Testis (tissue), 3 donors: ENCODE results near the gene MAMSTR. TPM values are rescaled to one million over a fixed set of nuclear protein-coding genes. Genes with fewer than 3 reads are reported as not detected.
"Not testable (repeated sequence)": the region's sequence is repeated elsewhere in the genome, so short reads cannot be mapped to it uniquely, and the experiment has no call there.

ENCODE experiments used
- DNase-seq: peaks from one replicate; pipeline ENCODE4 v3.0.0-alpha.2; 2019
- H3K27ac ChIP-seq, 2 donors: fragments of 200-600 bp; sonication (generic); one replicate each; pipeline ENCODE4 v1.5.1; 2019
- H3K27me3 ChIP-seq: fragments of 200-600 bp; sonication (generic); one replicate; pipeline ENCODE4 v1.5.1; 2019
- H3K36me3 ChIP-seq: fragments of 200-600 bp; sonication (generic); one replicate; pipeline ENCODE4 v1.5.1; 2017; ENCODE audit warnings: low read depth; ENCODE audit errors: missing control alignments
- H3K4me1 ChIP-seq: fragments of 200-600 bp; sonication (generic); one replicate; pipeline ENCODE4 v1.5.1; 2019
- H3K4me3 ChIP-seq, 2 donors: fragments of 200-600 bp; sonication (generic); one replicate each; pipeline ENCODE4 v1.5.1; 2017 to 2019
- H3K9me3 ChIP-seq: fragments of 200-600 bp; sonication (generic); one replicate; pipeline ENCODE4 v1.5.1; 2017
- POLR2A ChIP-seq: fragments of 450-650 bp; IDR thresholded peaks from one replicate; pipeline ENCODE4 v1.6.1; 2017; ENCODE audit warnings: antibody characterized with exemption, mild to moderate bottlenecking, moderate library complexity
- WGBS, 2 donors: methylation state at CpG; one replicate each; pipeline ENCODE4 v1.1.5; 2018; 5-methylcytosine and 5-hydroxymethylcytosine counted together
- intact Hi-C: fragments of 100-400 bp; cut with DNase I; formaldehyde crosslinking; loops from one replicate; pipeline ENCODE4 v1.15.1; 2023; ENCODE audit warnings: low total_unique reads
- polyA plus RNA-seq: library from polyadenylated mRNA; stranded (reverse); fragments of 350-450 nt; fragmentation: Illumina TruSeq; extraction: RNeasy Lipid Tissue Mini Kit (QIAGEN cat#74804); gene quantifications from one replicate; pipeline ENCODE4 v1.2.3, GENCODE V29; 2014; ENCODE audit warnings: low read depth, low replicate concordance; ENCODE audit not compliant: insufficient read depth
- total RNA-seq, 2 donors: library from RNA; depleted of rRNA; stranded (reverse); fragments of >200 nt; gene quantifications; one replicate each; pipeline ENCODE4 v1.2.3, GENCODE V29; 2016
- TF ChIP-seq, protein P1 (sequence below), 3 experiments: fragments of 450-650 bp in 2 of 3; fragments of 200-600 bp in 1 of 3; sonication (generic) in 1 of 3; IDR thresholded peaks; one replicate each; pipeline ENCODE4 v1.5.1; 2016 to 2019; ENCODE audit warnings: antibody characterized with exemption in 3 of 3, mild to moderate bottlenecking in 2 of 3, moderate library complexity in 1 of 3

MAMSTR gene
- total and polyA plus RNA-seq, 3 donors from 2014 or later, result 15.0 to 21.8 (median 21.8) TPM

DNA sequence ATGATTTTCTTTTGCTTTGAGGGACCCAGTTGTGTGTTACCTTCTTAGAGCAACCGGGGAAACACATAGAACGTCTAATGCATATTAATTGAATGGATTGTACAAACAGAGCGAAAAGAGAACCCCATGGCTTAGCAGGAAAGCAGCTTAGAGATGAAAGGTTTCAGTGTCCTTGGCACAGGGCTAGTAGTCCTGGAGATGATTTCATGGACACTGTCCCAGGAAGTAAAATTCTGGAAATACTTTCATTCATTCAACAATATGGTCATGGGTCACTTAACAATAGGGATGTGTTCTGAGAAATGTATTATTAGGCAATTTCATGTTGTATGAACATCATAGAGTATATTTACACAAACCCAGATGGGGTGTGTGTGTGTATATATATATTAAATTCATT, 33.4 kb downstream of the MAMSTR start:
- Histone ChIP-seq H3K9me3 (no peaks in the 10 kb centered on the region), H3K4me3 (no peak overlapping the region), H3K36me3 (no peaks in the 10 kb centered on the region), H3K4me1 (peaks cover 12% of the 10 kb centered on the region), H3K27ac (no peak overlapping the region), H3K27me3 (no peaks in the 10 kb centered on the region)
- no peak for DNase-seq
- intact Hi-C loops, result no loop called here
- no peak for TF ChIP-seq POLR2A
- TF ChIP-seq, protein P1, sequence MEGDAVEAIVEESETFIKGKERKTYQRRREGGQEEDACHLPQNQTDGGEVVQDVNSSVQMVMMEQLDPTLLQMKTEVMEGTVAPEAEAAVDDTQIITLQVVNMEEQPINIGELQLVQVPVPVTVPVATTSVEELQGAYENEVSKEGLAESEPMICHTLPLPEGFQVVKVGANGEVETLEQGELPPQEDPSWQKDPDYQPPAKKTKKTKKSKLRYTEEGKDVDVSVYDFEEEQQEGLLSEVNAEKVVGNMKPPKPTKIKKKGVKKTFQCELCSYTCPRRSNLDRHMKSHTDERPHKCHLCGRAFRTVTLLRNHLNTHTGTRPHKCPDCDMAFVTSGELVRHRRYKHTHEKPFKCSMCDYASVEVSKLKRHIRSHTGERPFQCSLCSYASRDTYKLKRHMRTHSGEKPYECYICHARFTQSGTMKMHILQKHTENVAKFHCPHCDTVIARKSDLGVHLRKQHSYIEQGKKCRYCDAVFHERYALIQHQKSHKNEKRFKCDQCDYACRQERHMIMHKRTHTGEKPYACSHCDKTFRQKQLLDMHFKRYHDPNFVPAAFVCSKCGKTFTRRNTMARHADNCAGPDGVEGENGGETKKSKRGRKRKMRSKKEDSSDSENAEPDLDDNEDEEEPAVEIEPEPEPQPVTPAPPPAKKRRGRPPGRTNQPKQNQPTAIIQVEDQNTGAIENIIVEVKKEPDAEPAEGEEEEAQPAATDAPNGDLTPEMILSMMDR (IDR thresholded peaks at IDR 0.05), result no peak
- WGBS, 2 donors, result 52 to 57% methylated on average over 3 of the region's 3 CpGs

DNA sequence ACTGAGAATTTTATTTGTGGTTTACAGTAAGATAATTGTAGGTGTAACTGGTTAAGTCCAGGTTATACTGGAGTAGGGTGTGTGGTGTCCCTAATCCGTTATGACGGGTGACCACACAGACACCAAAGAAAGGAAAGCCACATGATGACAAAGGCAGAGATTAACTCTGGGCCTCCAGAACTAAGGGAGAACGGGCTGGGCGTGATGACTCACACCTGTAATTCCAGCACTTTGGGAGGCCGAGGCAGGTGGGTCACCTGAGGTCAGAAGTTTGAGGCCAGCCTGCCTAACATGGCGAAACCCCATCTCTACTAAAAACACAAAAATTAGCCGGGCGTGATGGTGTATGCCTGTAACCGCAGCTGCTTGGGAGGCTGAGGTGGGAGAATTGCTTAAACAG, 33.9 kb downstream of the MAMSTR start:
- Histone ChIP-seq H3K36me3 (no peaks in the 10 kb centered on the region), H3K4me1 (peaks cover 12% of the 10 kb centered on the region), H3K9me3 (no peaks in the 10 kb centered on the region), H3K4me3 (no peak overlapping the region), H3K27ac (no peak overlapping the region), H3K27me3 (no peaks in the 10 kb centered on the region)
- TF ChIP-seq, protein P1 (IDR thresholded peaks at IDR 0.05), result no peak
- TF ChIP-seq POLR2A, result no peak
- WGBS, 2 donors, result 85 to 91% methylated on average over 9 of the region's 9 CpGs
- intact Hi-C loops, result no loop called here
- no peak for DNase-seq

GRCh38 chr19:48683349-48683748, 36.2 kb downstream of the MAMSTR start:
- Histone ChIP-seq H3K27me3 (no peaks in the 10 kb centered on the region), H3K27ac (no peak overlapping the region), H3K4me1 (peaks cover 12% of the 10 kb centered on the region), H3K36me3 (no peaks in the 10 kb centered on the region), H3K9me3 (no peaks in the 10 kb centered on the region), H3K4me3 (peak overlapping the region; percentile 10 to 48)
- WGBS, 2 donors, result 25 to 50% methylated on average over 11 of the region's 11 CpGs
- peak; percentile 84 for DNase-seq
- intact Hi-C loops, result no loop called here
- no peak for TF ChIP-seq POLR2A
- TF ChIP-seq, protein P1 (IDR thresholded peaks at IDR 0.05), result no peak

DNA sequence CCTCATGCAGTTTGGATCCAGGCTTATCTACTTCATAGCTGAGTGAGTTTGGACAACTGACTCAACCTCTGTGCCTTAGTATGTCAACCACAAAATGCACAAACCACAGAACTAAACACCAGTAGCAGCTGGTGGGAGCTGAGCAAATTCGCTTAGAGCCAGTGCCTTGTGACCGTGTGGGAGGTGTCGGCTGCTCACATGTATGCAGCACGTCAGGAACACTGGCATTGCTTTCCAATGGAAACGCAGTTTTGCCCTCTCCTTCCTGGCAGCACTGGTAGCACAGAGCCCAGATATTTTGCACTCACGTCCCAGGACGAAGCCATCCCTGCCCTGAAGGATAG, 38.4 kb downstream of the MAMSTR start:
- DNase-seq, result peak; percentile 78
- no peaks in the 10 kb centered on the region for H3K27me3 ChIP-seq
- no peak for TF ChIP-seq POLR2A
- TF ChIP-seq, protein P1 (IDR thresholded peaks at IDR 0.05), result no peak
- 55 to 78% methylated on average over 7 of the region's 7 CpGs for WGBS, 2 donors
- intact Hi-C loops, result no loop called here
- H3K9me3 ChIP-seq, result no peaks in the 10 kb centered on the region
- no peaks in the 10 kb centered on the region for H3K4me1 ChIP-seq
- no peak overlapping the region for H3K4me3 ChIP-seq
- no peaks in the 10 kb centered on the region for H3K36me3 ChIP-seq
- H3K27ac ChIP-seq, result no peak overlapping the region

GRCh38 chr19:48680436-48681126, 38.9 kb downstream of the MAMSTR start:
- no peak for TF ChIP-seq POLR2A
- TF ChIP-seq, protein P1 (IDR thresholded peaks at IDR 0.05), result no peak
- intact Hi-C loops, result no loop called here
- Histone ChIP-seq H3K9me3 (no peaks in the 10 kb centered on the region), H3K27me3 (no peaks in the 10 kb centered on the region), H3K4me3 (no peak overlapping the region), H3K4me1 (peaks cover 2% of the 10 kb centered on the region), H3K36me3 (no peaks in the 10 kb centered on the region), H3K27ac (no peak overlapping the region)
- WGBS, 2 donors, result 85 to 87% methylated on average over 26 to 45 of the region's 45 CpGs
- no peak for DNase-seq

GRCh38 chr19:48680006-48680405, 39.5 kb downstream of the MAMSTR start:
- H3K4me1 ChIP-seq, DNase-seq, H3K4me3 ChIP-seq, intact Hi-C loops, H3K9me3 ChIP-seq, H3K36me3 ChIP-seq, H3K27ac ChIP-seq, H3K27me3 ChIP-seq: not testable (repeated sequence)
- WGBS, 2 donors, result 94 to 96% methylated on average over 14 to 19 of the region's 19 CpGs
